GM06990 (cell line): ENCODE data around the gene GOLM1.

Experiments
- DNase-seq: peaks from one replicate; pipeline ENCODE4 v3.0.0-alpha.2; 2011; ENCODE audit not compliant: insufficient read length; ENCODE audit errors: extremely low read depth
- H3K27me3 ChIP-seq: replicated peaks from 2 replicates; pipeline ENCODE4 v1.6.0; 2011; ENCODE audit warnings: low read length; ENCODE audit not compliant: control insufficient read depth, insufficient read depth
- H3K36me3 ChIP-seq: 2 replicates; pipeline ENCODE4 v1.5.1; 2011; ENCODE audit warnings: low read length; ENCODE audit not compliant: control insufficient read depth, insufficient read depth
- H3K4me3 ChIP-seq: replicated peaks from 2 replicates; pipeline ENCODE4 v1.5.1; 2011; ENCODE audit warnings: low read depth, mild to moderate bottlenecking, control low read depth, low read length
- CTCF ChIP-seq: IDR thresholded peaks from 2 replicates; pipeline ENCODE4 v1.5.1; 2011; ENCODE audit warnings: low read length, control low read depth, mild to moderate bottlenecking, inconsistent platforms; ENCODE audit not compliant: insufficient read depth, poor library complexity, severe bottlenecking

GOLM1 gene

GRCh38 chr9:86046930-86047341 lies 52.4 kb downstream of the GOLM1 start:
- DNase-seq, result no peak
- TF ChIP-seq CTCF, result no peak
- Histone ChIP-seq H3K4me3 (no peak overlapping the region), H3K36me3 (no peaks in the 10 kb centered on the region), H3K27me3 (no peaks in the 10 kb centered on the region)

- H3K4me3 ChIP-seq, result no peak overlapping the region
- DNase-seq, result no peak
- H3K36me3 ChIP-seq, result no peaks in the 10 kb centered on the region
- no peak for TF ChIP-seq CTCF
- no peaks in the 10 kb centered on the region for H3K27me3 ChIP-seq
Measured at GRCh38 chr9:86046071-86046636, 53.2 kb downstream of the GOLM1 start.

GRCh38 chr9:86045654-86046053 lies 53.7 kb downstream of the GOLM1 start:
- no peak for TF ChIP-seq CTCF
- no peaks in the 10 kb centered on the region for H3K27me3 ChIP-seq
- H3K36me3 ChIP-seq, result no peaks in the 10 kb centered on the region
- DNase-seq, result no peak
- no peak overlapping the region for H3K4me3 ChIP-seq

- no peak overlapping the region for H3K4me3 ChIP-seq
Measured at GRCh38 chr9:86043999-86044398, 55.4 kb downstream of the GOLM1 start.

GRCh38 chr9:86043586-86043985 lies 55.8 kb downstream of the GOLM1 start:
- Histone ChIP-seq H3K27me3 (no peaks in the 10 kb centered on the region), H3K36me3 (no peaks in the 10 kb centered on the region), H3K4me3 (no peak overlapping the region)
- no peak for DNase-seq
- TF ChIP-seq CTCF, result no peak

More at GRCh38 chr9:86043999-86044398, 55.4 kb downstream of the GOLM1 start:
- Histone ChIP-seq H3K36me3 (no peaks in the 10 kb centered on the region), H3K27me3 (no peaks in the 10 kb centered on the region)
- no peak for DNase-seq
- peak; percentile 46 for TF ChIP-seq CTCF
